ENCODE data around the gene ZNF397. TPM values are rescaled to one million over a fixed set of nuclear protein-coding genes. Genes with fewer than 3 reads are reported as not detected.

The ZNF397 gene
- total RNA-seq: 14.2 and 19.7 TPM in 2 replicates

DNA sequence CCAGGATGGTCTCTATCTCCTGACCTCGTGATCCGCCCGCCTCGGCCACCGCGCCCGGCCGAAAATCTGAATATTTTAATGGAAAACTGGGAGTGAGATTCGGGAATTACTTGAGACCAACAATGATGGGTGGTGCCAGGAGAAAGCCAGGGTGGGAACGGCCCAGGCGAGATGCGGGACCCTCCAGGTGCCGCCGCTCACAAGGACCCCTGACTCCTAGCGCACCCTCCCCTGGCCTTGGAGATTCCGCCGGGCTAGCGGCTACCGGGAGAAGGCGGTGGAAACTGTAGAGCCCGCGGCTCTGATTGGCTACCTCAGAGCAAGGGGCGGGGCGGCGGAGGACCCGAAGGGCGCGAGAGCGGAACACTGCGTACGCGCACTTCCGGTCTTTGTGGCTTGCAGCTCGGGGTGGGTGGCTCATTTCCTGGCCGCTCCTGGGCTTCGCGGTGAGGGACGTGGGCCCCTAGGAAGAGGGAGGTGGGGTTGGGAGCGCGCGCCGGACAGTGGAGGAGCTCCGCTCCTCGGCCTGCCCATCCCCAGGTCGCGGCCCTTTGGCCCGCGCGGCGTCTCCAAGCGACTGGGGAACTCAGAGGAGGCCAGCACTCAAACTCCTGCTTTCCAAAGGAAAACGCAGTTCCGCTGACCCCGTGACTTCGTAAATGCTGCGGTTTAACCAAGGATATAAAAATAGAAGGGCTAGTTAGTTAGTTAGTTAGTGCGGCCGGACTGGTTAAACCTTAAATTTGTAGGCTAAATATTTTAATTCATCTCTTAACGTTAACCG is at the start of gene ZNF397:
ZNF397 (plus strand) TSS at position 371 of the 784 bp plus-strand sequence. CDS start 1,437 bp downstream, outside the sequence.

GRCh38 chr18:35290094-35290735 is 49.4 kb downstream of the ZNF397 start, which contains the start of gene ZSCAN30:
Gene ZSCAN30 (minus strand): TSS chr18:35290229. CDS start chr18:35264352, 25,877 bp downstream.

Other genes starting within 250 kb of the ZNF397 start
- 12.2 and 13.9 TPM in 2 replicates for gene MAPRE2, start 199.6 kb upstream of the ZNF397 start, total RNA-seq
- gene ZSCAN30, start 49.2 kb downstream of the ZNF397 start, total RNA-seq: 24.9 and 26.0 TPM in 2 replicates
- gene ZNF24, start 103.4 kb downstream of the ZNF397 start, total RNA-seq: 38.5 and 43.2 TPM in 2 replicates
- gene ZNF396, start 136.3 kb downstream of the ZNF397 start, total RNA-seq: 0.89 and 2.0 TPM in 2 replicates